PC-9 (cell line): ENCODE results near the gene CAB39L. TPM values are rescaled to one million over a fixed set of nuclear protein-coding genes. Genes with fewer than 3 reads are reported as not detected.

Experiments
- BruUV-seq: library from RNA; stranded (reverse); fragments of 400-500 nt; replicated peaks from 2 replicates; lab custom pipeline; 2021; lab: Mats Ljungman, UMichigan
- CTCF ChIA-PET: fragments of 300-600 bp; sonication (Branson Sonifier 250); formaldehyde crosslinking; loops from one replicate; lab custom pipeline; 2022; ENCODE audit warnings: antibody characterized with exemption; lab: Charles Lee
- POLR2A ChIA-PET: fragments of 300-600 bp; sonication (Branson Sonifier 250); formaldehyde crosslinking; loops from one replicate; lab custom pipeline; 2022; ENCODE audit warnings: antibody characterized with exemption; ENCODE audit not compliant: unreplicated experiment; lab: Charles Lee
- DNase-seq, 2 experiments: peaks; one replicate each; pipeline versions ENCODE4 v3.0.0 to v3.0.0-alpha.2; 2015 to 2022; ENCODE audit warnings: mixed read lengths in 1 of 2
- H2AFZ ChIP-seq: fragments of 200-600 bp; sonication (generic); 2 replicates; pipeline ENCODE4 v1.8.1; 2017; ENCODE audit warnings: antibody characterized with exemption
- H3F3A ChIP-seq: fragments of 200-600 bp; sonication (generic); 2 replicates; pipeline ENCODE4 v1.8.1; 2017; ENCODE audit warnings: antibody characterized with exemption, mild to moderate bottlenecking, low read depth; ENCODE audit not compliant: insufficient read depth
- H3K27ac ChIP-seq: fragments of 200-600 bp; sonication (generic); 2 replicates; pipeline ENCODE4 v1.6.1; 2016; ENCODE audit warnings: mixed run types
- H3K27me3 ChIP-seq: fragments of 200-600 bp; sonication (generic); 2 replicates; pipeline ENCODE4 v1.6.1; 2016; ENCODE audit warnings: low read depth, mixed run types; ENCODE audit not compliant: insufficient read depth
- H3K36me3 ChIP-seq: fragments of 200-600 bp; sonication (generic); 2 replicates; pipeline ENCODE4 v1.6.1; 2016; ENCODE audit warnings: low read depth, mixed run types
- H3K4me1 ChIP-seq: fragments of 200-600 bp; sonication (generic); replicated peaks from 2 replicates; pipeline ENCODE4 v1.6.1; 2016; ENCODE audit warnings: mixed run types; ENCODE audit not compliant: insufficient read depth
- H3K4me2 ChIP-seq: fragments of 200-600 bp; sonication (generic); 2 replicates; pipeline ENCODE4 v1.6.1; 2017; ENCODE audit warnings: mixed run types
- H3K4me3 ChIP-seq: fragments of 200-600 bp; sonication (generic); 2 replicates; pipeline ENCODE4 v1.6.1; 2016; ENCODE audit warnings: mixed run types
- H3K79me2 ChIP-seq: fragments of 200-600 bp; sonication (generic); 2 replicates; pipeline ENCODE4 v1.6.1; 2017; ENCODE audit warnings: low read depth, mixed run types
- H3K9me2 ChIP-seq: fragments of 200-600 bp; sonication (generic); 2 replicates; pipeline ENCODE4 v1.8.1; 2017; ENCODE audit warnings: mild to moderate bottlenecking; ENCODE audit not compliant: insufficient read depth
- H3K9me3 ChIP-seq: fragments of 200-600 bp; sonication (generic); 2 replicates; pipeline ENCODE4 v1.8.1; 2016; ENCODE audit warnings: low read depth; ENCODE audit not compliant: insufficient read depth
- H4K20me1 ChIP-seq: fragments of 200-600 bp; sonication (generic); 2 replicates; pipeline ENCODE4 v1.8.1; 2017; ENCODE audit not compliant: insufficient read depth
- CTCF ChIP-seq: fragments of 200-600 bp; sonication (generic); conservative IDR thresholded peaks from 2 replicates; pipeline ENCODE4 v1.6.1; 2017; ENCODE audit warnings: mixed run types, antibody characterized with exemption, mild to moderate bottlenecking, moderate library complexity
- EZH2 ChIP-seq: fragments of 200-600 bp; sonication (generic); IDR thresholded peaks from 2 replicates; pipeline ENCODE4 v1.8.0; 2017; ENCODE audit warnings: antibody characterized with exemption, low read depth
- intact Hi-C: fragments of 100-400 bp; cut with micrococcal nuclease; formaldehyde crosslinking; loops from one replicate; pipeline ENCODE4 v1.10.0; 2022; ENCODE audit not compliant: unreplicated experiment
- total RNA-seq: library from RNA; stranded (reverse); gene quantifications from 2 replicates; pipeline ENCODE4 v1.2.3, GENCODE V29; 2021

The CAB39L gene
- total RNA-seq, 1 experiment from 2014 or later = 10.7 TPM

- H3K27me3 ChIP-seq = no peaks in the 10 kb centered on the region
- no peak overlapping the region for H3K4me2 ChIP-seq
- no peak for DNase-seq
- no peaks in the 10 kb centered on the region for H3F3A ChIP-seq
- no peaks in the 10 kb centered on the region for H3K4me1 ChIP-seq
- no peaks in the 10 kb centered on the region for H3K79me2 ChIP-seq
- H3K4me3 ChIP-seq = no peak overlapping the region
- no peaks in the 10 kb centered on the region for H4K20me1 ChIP-seq
- ChIA-PET POLR2A (interaction anchor here (0.6 kb wide), 1 partner anchor 16 kb away, joined by 3 read pairs; no protein-coding TSS in a partner anchor), CTCF (no interaction called here)
- TF ChIP-seq EZH2 (no peak), CTCF (no peak)
- no peak overlapping the region for H2AFZ ChIP-seq
- BruUV-seq = no TSS peak
- H3K9me2 ChIP-seq = no peaks in the 10 kb centered on the region
- no peak overlapping the region for H3K27ac ChIP-seq
- intact Hi-C loops = no loop called here
- no peaks in the 10 kb centered on the region for H3K36me3 ChIP-seq
- no peaks in the 10 kb centered on the region for H3K9me3 ChIP-seq
Observed at GRCh38 chr13:49347650-49348385, 96.0 kb downstream of the CAB39L start.

GRCh38 chr13:49346460-49346859 lies 97.4 kb downstream of the CAB39L start:
- no peak for TF ChIP-seq CTCF
- TF ChIP-seq EZH2 = no peak
- H3K9me2 ChIP-seq = no peaks in the 10 kb centered on the region
- no peaks in the 10 kb centered on the region for H4K20me1 ChIP-seq
- POLR2A ChIA-PET = interaction anchor here (0.6 kb wide), 1 partner anchor 1536 kb away, joined by 6 read pairs; no protein-coding TSS in a partner anchor
- H2AFZ ChIP-seq = no peak overlapping the region
- no peaks in the 10 kb centered on the region for H3K9me3 ChIP-seq
- H3K79me2 ChIP-seq = no peaks in the 10 kb centered on the region
- no peak for DNase-seq
- H3K36me3 ChIP-seq = no peaks in the 10 kb centered on the region
- intact Hi-C loops = no loop called here
- no peak overlapping the region for H3K4me2 ChIP-seq
- H3K4me3 ChIP-seq = no peak overlapping the region
- H3K27ac ChIP-seq = no peak overlapping the region
- H3F3A ChIP-seq = no peaks in the 10 kb centered on the region
- CTCF ChIA-PET = no interaction called here
- no peaks in the 10 kb centered on the region for H3K4me1 ChIP-seq
- no TSS peak for BruUV-seq
- H3K27me3 ChIP-seq = no peaks in the 10 kb centered on the region

GRCh38 chr13:49343731-49344130 lies 100.1 kb downstream of the CAB39L start:
- Histone ChIP-seq H3K79me2 (no peaks in the 10 kb centered on the region), H3K4me1 (no peaks in the 10 kb centered on the region), H3K9me2 (no peaks in the 10 kb centered on the region), H3K27ac (no peak overlapping the region), H3K27me3 (no peaks in the 10 kb centered on the region), H3K4me2 (no peak overlapping the region), H3F3A (no peaks in the 10 kb centered on the region), H3K4me3 (no peak overlapping the region), H3K9me3 (no peaks in the 10 kb centered on the region), H3K36me3 (no peaks in the 10 kb centered on the region), H2AFZ (no peak overlapping the region), H4K20me1 (no peaks in the 10 kb centered on the region)
- intact Hi-C loops = no loop called here
- BruUV-seq = no TSS peak
- no peak for DNase-seq
- TF ChIP-seq EZH2 (no peak), CTCF (no peak)
- CTCF ChIA-PET = no interaction called here
- POLR2A ChIA-PET = no interaction called here
